Measurements from ENCODE around the gene AQP12A.

The AQP12A gene

GRCh38 chr2:240732911-240733622 lies 41.4 kb downstream of the AQP12A start:
- DNase-seq (ENCODE audit: low read depth): no peak
- H3K4me3 ChIP-seq (ENCODE audit: low read length): no peak overlapping the region
- no peak for TF ChIP-seq CTCF (IDR thresholded peaks at IDR 0.05; ENCODE audit: insufficient read depth, low read depth, low read length, missing control alignments)

- DNase-seq (ENCODE audit: low read depth): no peak
- no peak overlapping the region for H3K4me3 ChIP-seq (ENCODE audit: low read length)
- no peak for TF ChIP-seq CTCF (IDR thresholded peaks at IDR 0.05; ENCODE audit: insufficient read depth, low read depth, low read length, missing control alignments)
Measured at GRCh38 chr2:240733803-240734495, 42.3 kb downstream of the AQP12A start.

- no peak for TF ChIP-seq CTCF (IDR thresholded peaks at IDR 0.05; ENCODE audit: insufficient read depth, low read depth, low read length, missing control alignments)
- no peak overlapping the region for H3K4me3 ChIP-seq (ENCODE audit: low read length)
- no peak for DNase-seq (ENCODE audit: low read depth)
Measured at GRCh38 chr2:240734756-240735155, 43.1 kb downstream of the AQP12A start.

DNA sequence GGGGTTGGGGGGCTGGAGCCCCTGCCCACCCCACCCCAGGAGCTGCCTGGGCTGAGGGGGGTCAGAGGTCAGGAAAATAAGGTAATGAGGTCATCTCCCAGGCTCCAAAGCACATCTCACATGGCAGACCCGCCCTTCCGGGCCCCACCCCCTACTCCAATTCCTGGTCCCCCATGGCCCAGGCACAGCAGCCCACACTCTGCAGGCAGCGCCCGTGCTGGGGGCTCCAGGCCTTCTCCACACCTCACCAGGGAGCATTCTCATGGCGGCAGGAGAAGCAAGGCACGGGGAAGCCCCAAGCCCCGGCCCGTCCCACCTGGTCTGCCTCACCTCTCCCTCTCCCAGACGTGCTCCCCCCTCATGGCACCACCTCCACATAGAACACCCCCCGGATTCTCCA lies 43.8 kb downstream of the AQP12A start:
- TF ChIP-seq CTCF (IDR thresholded peaks at IDR 0.05; ENCODE audit: insufficient read depth, low read depth, low read length, missing control alignments): no peak
- DNase-seq (ENCODE audit: low read depth): no peak
- no peak overlapping the region for H3K4me3 ChIP-seq (ENCODE audit: low read length)

DNA sequence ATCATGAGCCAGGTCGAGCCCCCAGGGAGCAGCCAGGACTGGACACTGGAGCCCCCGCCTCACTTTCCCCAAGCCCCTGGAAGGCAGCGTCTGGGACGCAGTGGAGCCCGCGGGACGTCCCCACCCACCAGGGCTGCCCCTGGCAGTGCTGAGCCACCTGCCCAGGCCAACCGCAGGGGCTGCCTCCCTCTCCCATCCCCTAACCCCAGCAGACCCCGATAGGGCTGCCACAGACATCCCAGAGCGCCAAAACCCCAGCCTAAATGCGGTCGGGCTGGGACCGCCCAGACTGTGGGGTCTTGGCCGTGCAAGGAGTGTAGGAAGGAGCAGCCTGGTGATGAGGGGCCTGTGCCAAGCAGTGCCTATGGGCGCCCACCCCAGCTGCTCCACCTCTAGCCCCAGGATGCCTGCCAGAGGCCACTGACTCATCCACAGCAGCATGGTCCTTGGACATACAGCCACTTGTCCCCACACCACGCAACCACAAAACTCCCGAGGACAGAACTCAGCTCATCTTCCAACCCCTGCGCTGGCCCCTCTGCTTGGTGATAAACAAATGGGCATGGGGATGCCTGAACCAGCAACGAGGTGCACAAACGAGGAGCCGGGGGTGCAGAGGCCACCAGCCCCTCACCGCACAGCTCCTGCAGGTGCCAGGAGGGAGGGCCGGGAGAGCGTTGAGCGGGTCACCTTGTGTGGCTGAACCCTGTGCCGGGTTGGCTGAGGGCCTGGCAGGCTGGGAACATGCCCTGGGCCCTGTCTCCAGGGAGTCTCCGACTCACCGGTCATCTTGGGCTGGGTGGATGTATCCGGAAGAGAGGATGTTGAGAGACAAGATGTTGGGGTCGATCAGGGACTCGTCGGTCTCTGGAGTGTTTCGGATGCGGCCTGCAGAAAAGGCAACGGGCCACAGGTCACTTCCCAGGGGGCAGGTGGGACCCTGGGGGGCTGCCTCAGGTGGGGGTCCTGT lies 44.9 kb downstream of the AQP12A start:
- no peak for TF ChIP-seq CTCF (IDR thresholded peaks at IDR 0.05; ENCODE audit: insufficient read depth, low read depth, low read length, missing control alignments)
- no peak for DNase-seq (ENCODE audit: low read depth)

GRCh38 chr2:240737512-240737911 lies 45.8 kb downstream of the AQP12A start:
- no peak for DNase-seq (ENCODE audit: low read depth)
- TF ChIP-seq CTCF (IDR thresholded peaks at IDR 0.05; ENCODE audit: insufficient read depth, low read depth, low read length, missing control alignments): no peak
- H3K4me3 ChIP-seq (ENCODE audit: low read length): no peak overlapping the region

More for the DNA sequence above, 44.9 kb downstream of the AQP12A start:
- no peak overlapping the region for H3K4me3 ChIP-seq (ENCODE audit: low read length)

All from epithelial cell of esophagus (primary cell).